ENCODE measurements around the gene ST7L. TPM values are rescaled to one million over a fixed set of nuclear protein-coding genes. Genes with fewer than 3 reads are reported as not detected.

Gene ST7L
- total RNA-seq, 3 donors from 2014 or later: 8.1 to 10.1 (median 9.1) TPM

DNA sequence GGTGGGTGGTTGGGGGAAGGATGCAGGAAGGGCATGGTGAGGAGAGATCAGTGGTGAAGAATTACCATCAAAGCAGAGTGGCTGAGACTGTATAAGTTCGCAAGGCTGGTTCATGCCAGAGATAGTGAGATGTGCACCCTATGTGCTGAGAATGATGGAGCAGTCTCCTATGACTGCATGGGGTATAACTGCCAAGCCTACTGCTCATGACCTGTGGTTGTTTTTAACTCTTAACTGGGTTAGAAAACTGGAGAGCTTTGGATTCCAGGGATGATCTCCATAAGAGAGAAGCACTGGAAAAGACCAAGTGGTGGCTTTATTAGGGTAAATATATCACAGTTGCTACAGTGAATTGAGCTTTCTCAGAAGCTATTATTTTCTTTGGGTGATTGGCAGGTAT is 94.0 kb downstream of the ST7L start:
- no peaks in the 10 kb centered on the region for H3K27me3 Mint-ChIP-seq (ENCODE audit: low read depth)
- H3K4me3 Mint-ChIP-seq: no peak overlapping the region
- ATAC-seq (no peak), DNase-seq (no peak)
- peaks cover 17% of the 10 kb centered on the region for H3K36me3 Mint-ChIP-seq (ENCODE audit: insufficient read depth)
- H3K9me3 Mint-ChIP-seq: no peaks in the 10 kb centered on the region
- H3K4me1 Mint-ChIP-seq (ENCODE audit: low read depth): no peaks in the 10 kb centered on the region

DNA sequence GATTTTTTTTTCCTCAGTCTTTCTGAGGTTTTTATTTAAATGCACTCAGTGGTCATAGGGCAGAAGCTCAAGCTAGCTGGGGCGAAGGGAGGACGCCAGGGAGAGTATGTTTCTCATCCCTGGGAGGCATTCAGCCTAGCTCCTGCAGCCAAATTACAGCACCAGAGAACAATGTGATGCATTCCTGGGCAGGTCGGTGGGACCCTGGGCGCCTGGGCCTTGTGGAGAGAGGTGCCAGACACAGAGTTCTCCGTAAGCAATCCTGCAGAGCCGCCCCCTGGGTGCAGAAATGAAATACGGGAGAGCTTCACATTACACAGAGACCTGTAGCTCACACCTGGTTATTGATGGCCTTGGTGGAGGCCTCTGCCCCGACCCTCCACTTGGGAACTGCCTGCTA is 94.7 kb downstream of the ST7L start:
- ATAC-seq: no peak
- DNase-seq: no peak
- no peak overlapping the region for H3K4me3 Mint-ChIP-seq
- H3K9me3 Mint-ChIP-seq: no peaks in the 10 kb centered on the region
- no peaks in the 10 kb centered on the region for H3K4me1 Mint-ChIP-seq (ENCODE audit: low read depth)
- peaks cover 17% of the 10 kb centered on the region for H3K36me3 Mint-ChIP-seq (ENCODE audit: insufficient read depth)
- H3K27me3 Mint-ChIP-seq (ENCODE audit: low read depth): no peaks in the 10 kb centered on the region

DNA sequence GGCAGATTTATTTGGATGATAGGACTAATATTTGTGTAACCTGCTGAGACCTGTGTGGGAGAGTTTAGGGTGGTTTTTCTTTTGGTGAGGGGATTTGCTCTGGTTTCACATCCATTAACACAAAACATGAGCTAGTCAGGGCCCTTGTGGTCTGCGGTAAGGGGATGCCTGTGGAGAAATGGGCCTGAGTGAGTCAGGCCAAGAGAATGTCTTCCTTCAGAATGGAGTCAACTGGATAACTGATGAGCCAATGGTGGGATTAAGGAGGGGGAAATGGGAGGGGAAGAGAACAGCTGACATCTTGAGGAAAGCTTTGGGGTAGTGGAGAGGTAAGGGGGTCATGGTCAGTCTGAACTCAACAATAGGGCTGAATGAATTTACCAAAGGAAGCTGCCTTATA is 96.3 kb downstream of the ST7L start:
- peaks cover 10% of the 10 kb centered on the region for H3K36me3 Mint-ChIP-seq (ENCODE audit: insufficient read depth)
- DNase-seq (no peak), ATAC-seq (no peak)
- H3K4me3 Mint-ChIP-seq: no peak overlapping the region
- no peaks in the 10 kb centered on the region for H3K4me1 Mint-ChIP-seq (ENCODE audit: low read depth)
- no peaks in the 10 kb centered on the region for H3K9me3 Mint-ChIP-seq
- no peaks in the 10 kb centered on the region for H3K27me3 Mint-ChIP-seq (ENCODE audit: low read depth)

DNA sequence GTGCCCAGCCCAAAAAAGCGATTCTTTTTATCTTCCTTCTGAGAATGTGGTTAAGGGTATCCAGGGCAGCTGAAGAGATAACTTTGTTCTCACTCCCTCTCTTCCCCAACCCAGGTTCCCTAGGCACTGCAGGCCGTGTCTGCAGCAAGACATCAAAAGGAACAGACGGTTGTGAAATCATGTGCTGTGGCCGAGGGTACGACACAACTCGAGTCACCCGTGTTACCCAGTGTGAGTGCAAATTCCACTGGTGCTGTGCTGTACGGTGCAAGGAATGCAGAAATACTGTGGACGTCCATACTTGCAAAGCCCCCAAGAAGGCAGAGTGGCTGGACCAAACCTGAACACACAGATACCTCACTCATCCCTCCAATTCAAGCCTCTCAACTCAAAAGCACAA is 98.8 kb downstream of the ST7L start:
- H3K4me1 Mint-ChIP-seq (ENCODE audit: low read depth): no peaks in the 10 kb centered on the region
- no peak for ATAC-seq
- no peaks in the 10 kb centered on the region for H3K27me3 Mint-ChIP-seq (ENCODE audit: low read depth)
- no peaks in the 10 kb centered on the region for H3K9me3 Mint-ChIP-seq
- no peak overlapping the region for H3K4me3 Mint-ChIP-seq
- DNase-seq: no peak
- H3K36me3 Mint-ChIP-seq (ENCODE audit: insufficient read depth): peaks cover 1% of the 10 kb centered on the region

DNA sequence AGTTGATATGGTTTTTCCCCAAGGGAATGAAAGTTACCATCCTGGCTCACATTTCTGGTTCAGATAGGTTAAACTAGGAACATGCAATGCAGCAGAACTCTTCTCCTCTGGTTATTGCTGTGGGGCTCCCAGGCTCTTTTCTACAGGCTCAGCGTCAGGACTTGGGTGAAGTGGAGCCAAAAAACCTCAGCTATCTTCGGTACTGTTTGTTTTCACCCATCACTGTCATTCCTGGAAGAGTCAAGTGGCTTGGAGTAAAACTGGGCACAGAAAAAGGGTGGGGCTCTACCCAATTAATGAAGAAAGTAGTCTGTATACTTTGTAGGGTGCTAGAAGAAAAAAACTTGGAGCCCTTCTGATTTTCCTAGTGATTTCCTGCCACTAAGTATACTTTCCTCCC is 100.8 kb downstream of the ST7L start:
- ATAC-seq (no peak), DNase-seq (no peak)
- Mint-ChIP-seq H3K4me3 (no peak overlapping the region), H3K27me3 (ENCODE audit: low read depth) (no peaks in the 10 kb centered on the region), H3K9me3 (no peaks in the 10 kb centered on the region), H3K36me3 (ENCODE audit: insufficient read depth) (no peaks in the 10 kb centered on the region), H3K4me1 (ENCODE audit: low read depth) (no peaks in the 10 kb centered on the region)

DNA sequence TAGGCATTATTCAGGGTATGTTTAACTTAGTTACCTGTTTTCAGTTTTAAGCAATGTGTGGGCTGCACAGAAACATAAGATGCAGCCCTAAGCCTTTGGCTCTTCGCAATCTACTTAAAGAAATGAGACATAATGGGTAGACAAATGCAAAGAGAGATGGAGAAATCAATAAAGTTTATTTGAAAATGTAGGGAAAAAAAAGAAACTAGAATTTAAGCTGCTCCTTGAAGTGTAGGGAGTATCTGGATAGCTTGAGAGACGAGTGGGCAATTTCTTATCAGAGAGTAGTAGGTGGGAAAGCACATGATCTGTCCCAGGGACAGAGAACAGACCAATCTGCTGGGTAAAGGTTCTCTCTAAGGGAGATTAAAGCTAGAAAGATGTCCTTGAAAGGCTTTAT is 101.3 kb downstream of the ST7L start:
- no peak overlapping the region for H3K4me3 Mint-ChIP-seq
- H3K27me3 Mint-ChIP-seq (ENCODE audit: low read depth): no peaks in the 10 kb centered on the region
- H3K4me1 Mint-ChIP-seq (ENCODE audit: low read depth): no peaks in the 10 kb centered on the region
- ATAC-seq (no peak), DNase-seq (no peak)
- H3K36me3 Mint-ChIP-seq (ENCODE audit: insufficient read depth): no peaks in the 10 kb centered on the region
- no peaks in the 10 kb centered on the region for H3K9me3 Mint-ChIP-seq

DNA sequence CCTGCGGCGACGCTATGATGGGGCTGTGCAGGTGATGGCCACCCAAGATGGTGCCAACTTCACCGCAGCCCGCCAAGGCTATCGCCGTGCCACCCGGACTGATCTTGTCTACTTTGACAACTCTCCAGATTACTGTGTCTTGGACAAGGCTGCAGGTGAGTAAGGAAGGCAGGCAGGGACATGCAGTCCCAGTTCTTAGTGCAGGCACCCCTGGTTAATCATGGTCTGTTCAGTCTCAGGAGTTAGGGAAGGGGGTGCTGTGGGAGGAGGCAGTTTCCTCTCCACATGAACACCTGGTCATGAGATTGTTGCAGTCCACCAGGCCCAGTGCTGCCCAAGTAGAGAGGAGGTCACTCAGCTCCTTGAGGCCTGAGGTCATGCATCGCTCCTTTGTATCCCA is 101.7 kb downstream of the ST7L start:
- H3K4me1 Mint-ChIP-seq (ENCODE audit: low read depth): no peaks in the 10 kb centered on the region
- H3K36me3 Mint-ChIP-seq (ENCODE audit: insufficient read depth): no peaks in the 10 kb centered on the region
- ATAC-seq: no peak
- H3K4me3 Mint-ChIP-seq: no peak overlapping the region
- no peaks in the 10 kb centered on the region for H3K9me3 Mint-ChIP-seq
- no peaks in the 10 kb centered on the region for H3K27me3 Mint-ChIP-seq (ENCODE audit: low read depth)
- DNase-seq: no peak

DNA sequence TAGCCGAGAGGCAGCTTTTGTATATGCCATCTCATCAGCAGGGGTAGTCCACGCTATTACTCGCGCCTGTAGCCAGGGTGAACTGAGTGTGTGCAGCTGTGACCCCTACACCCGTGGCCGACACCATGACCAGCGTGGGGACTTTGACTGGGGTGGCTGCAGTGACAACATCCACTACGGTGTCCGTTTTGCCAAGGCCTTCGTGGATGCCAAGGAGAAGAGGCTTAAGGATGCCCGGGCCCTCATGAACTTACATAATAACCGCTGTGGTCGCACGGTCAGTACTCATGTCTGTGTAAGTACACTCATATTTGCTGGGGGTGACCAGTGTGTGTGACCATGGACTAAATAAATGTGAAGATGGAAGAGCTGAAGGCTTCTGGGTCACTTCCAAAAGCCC is 102.8 kb downstream of the ST7L start:
- no peaks in the 10 kb centered on the region for H3K27me3 Mint-ChIP-seq (ENCODE audit: low read depth)
- H3K9me3 Mint-ChIP-seq: no peaks in the 10 kb centered on the region
- DNase-seq (no peak), ATAC-seq (no peak)
- H3K36me3 Mint-ChIP-seq (ENCODE audit: insufficient read depth): no peaks in the 10 kb centered on the region
- H3K4me3 Mint-ChIP-seq: no peak overlapping the region
- H3K4me1 Mint-ChIP-seq (ENCODE audit: low read depth): no peaks in the 10 kb centered on the region

DNA sequence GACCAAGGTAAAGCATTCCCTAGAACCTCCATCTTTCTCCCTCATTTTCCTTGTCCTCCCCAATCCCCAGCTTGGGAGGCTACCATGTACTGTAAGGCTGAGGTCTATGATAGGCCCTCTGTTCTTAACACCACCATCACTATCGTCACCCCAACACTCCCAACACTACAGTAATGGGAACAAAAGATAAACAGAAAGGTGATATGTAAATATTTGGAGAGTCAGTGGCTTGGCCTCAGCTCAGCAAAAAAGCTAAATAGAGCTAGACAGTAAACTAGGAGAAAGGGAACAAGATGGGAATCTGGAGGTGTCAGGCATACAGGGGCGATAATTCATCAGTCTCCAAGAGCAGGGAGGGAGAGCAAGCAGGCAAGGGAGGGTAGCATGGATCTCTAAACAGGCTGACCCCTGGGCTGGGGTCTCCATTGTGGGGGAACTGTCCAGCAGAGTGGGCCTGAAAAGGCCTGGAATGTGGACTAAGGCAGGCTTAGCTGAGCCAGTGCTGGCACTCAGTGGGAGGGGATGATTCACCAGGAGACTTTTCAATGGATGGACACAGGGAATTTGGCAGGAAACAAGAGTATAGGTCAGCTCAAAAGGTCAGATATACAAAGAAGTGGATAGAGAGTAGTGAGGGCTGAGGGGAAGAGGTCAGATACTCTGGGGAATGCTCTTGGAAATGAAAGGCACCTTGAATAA is 103.5 kb downstream of the ST7L start:
- no peak for DNase-seq
- H3K4me3 Mint-ChIP-seq: no peak overlapping the region
- H3K9me3 Mint-ChIP-seq: no peaks in the 10 kb centered on the region
- H3K36me3 Mint-ChIP-seq (ENCODE audit: insufficient read depth): no peaks in the 10 kb centered on the region
- H3K4me1 Mint-ChIP-seq (ENCODE audit: low read depth): no peaks in the 10 kb centered on the region
- no peaks in the 10 kb centered on the region for H3K27me3 Mint-ChIP-seq (ENCODE audit: low read depth)
- no peak for ATAC-seq

DNA sequence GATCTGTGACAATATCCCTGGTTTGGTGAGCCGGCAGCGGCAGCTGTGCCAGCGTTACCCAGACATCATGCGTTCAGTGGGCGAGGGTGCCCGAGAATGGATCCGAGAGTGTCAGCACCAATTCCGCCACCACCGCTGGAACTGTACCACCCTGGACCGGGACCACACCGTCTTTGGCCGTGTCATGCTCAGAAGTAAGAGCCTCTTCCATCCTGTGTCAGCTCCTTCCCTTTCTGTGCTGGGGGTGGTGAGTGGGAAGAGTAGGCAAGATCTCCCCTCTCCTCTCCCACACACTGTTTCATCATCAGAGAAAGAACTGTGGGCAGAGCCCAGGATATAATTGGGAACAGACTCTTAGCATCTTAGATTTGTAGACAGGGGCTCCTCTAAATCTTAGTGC is 104.0 kb downstream of the ST7L start:
- H3K4me3 Mint-ChIP-seq: no peak overlapping the region
- DNase-seq (no peak), ATAC-seq (no peak)
- H3K27me3 Mint-ChIP-seq (ENCODE audit: low read depth): peaks cover 3% of the 10 kb centered on the region
- no peaks in the 10 kb centered on the region for H3K4me1 Mint-ChIP-seq (ENCODE audit: low read depth)
- H3K9me3 Mint-ChIP-seq: no peaks in the 10 kb centered on the region
- H3K36me3 Mint-ChIP-seq (ENCODE audit: insufficient read depth): no peaks in the 10 kb centered on the region

DNA sequence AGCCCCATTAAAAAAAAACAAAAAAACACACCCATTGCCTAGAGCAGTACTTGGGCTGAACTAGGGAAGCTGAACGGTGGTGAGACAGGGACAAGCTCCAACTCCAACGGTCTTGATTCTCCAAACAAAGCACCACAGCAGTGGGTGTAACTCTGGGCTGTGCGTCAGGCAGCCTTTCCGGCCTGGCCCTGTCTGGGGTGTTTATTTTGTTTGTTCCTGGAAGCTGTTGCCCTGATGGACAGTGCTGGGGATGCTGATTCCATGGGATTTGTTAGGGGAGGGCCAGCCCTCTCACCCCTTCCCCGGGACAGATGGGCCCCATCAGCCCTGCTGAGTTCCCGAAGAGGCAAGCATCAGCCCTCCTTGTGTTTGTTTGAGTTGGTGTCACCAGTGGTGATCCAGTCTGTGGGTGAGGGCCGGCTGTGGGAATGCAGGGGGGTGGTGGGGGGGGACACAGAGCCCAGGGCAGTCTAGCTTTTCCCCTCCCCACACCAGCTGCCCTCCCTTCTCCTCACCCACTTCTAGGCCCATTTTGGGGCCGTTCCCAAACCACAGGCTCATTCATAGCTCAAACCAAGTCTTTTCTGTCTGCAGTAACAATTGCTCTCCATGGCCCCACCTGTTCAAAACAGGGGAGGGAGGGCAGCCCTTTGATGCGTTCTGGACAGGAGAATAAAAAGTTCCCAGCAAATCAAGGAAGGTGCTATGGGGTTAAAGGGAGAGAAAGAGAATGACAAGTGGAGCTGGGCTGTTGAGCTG is 105.7 kb downstream of the ST7L start:
- peaks cover 2% of the 10 kb centered on the region for H3K4me1 Mint-ChIP-seq (ENCODE audit: low read depth)
- DNase-seq (no peak), ATAC-seq (no peak)
- no peaks in the 10 kb centered on the region for H3K9me3 Mint-ChIP-seq
- H3K27me3 Mint-ChIP-seq (ENCODE audit: low read depth): peaks cover 8% of the 10 kb centered on the region
- no peak overlapping the region for H3K4me3 Mint-ChIP-seq
- no peaks in the 10 kb centered on the region for H3K36me3 Mint-ChIP-seq (ENCODE audit: insufficient read depth)

DNA sequence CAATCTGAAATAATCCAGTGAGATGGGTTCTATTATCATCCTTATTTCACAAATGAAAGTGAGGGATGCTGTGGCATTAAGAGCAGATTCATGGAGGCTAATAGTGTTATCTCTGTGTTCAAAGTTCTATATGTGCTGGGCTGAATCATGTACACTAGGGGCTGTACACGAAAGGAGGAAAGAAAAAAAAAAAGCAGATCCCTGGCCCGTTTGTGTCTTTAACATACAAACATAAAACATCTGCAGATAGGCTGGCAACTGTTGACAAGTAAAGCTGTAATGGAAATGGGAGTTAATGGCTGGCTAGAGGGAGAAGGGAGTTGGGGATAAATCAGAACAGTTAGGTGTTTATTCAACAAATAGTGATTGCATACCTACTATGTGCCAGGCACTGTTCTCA is 107.0 kb downstream of the ST7L start:
- Mint-ChIP-seq H3K27me3 (ENCODE audit: low read depth) (peaks cover 11% of the 10 kb centered on the region), H3K36me3 (ENCODE audit: insufficient read depth) (no peaks in the 10 kb centered on the region), H3K4me1 (ENCODE audit: low read depth) (peaks cover 11% of the 10 kb centered on the region), H3K9me3 (no peaks in the 10 kb centered on the region), H3K4me3 (no peak overlapping the region)
- ATAC-seq (no peak), DNase-seq (no peak)

DNA sequence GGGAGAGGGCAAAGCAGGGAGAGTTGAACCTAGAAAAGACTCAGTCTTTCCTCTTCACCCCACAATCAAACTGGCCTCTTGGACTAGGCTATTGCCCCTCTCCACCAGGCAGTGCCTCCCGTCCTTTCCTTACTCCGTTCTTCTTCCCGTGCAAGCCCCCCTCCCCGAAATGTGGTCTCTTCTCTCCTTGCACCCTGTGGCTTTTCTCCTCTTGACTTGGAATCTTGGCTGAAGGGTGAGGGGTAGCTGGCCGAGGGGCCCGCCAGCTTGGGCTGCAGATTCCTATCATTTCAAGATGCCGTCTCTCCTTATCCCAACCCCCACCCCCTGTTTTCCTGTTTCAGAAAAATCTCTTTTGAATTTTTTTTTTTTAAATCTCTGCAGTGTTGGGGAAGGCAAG is 108.6 kb downstream of the ST7L start:
- peaks cover 13% of the 10 kb centered on the region for H3K27me3 Mint-ChIP-seq (ENCODE audit: low read depth)
- peaks cover 11% of the 10 kb centered on the region for H3K4me1 Mint-ChIP-seq (ENCODE audit: low read depth)
- H3K36me3 Mint-ChIP-seq (ENCODE audit: insufficient read depth): no peaks in the 10 kb centered on the region
- no peaks in the 10 kb centered on the region for H3K9me3 Mint-ChIP-seq
- ATAC-seq (no peak), DNase-seq (no peak)
- peak overlapping the region; percentile 29 for H3K4me3 Mint-ChIP-seq

DNA sequence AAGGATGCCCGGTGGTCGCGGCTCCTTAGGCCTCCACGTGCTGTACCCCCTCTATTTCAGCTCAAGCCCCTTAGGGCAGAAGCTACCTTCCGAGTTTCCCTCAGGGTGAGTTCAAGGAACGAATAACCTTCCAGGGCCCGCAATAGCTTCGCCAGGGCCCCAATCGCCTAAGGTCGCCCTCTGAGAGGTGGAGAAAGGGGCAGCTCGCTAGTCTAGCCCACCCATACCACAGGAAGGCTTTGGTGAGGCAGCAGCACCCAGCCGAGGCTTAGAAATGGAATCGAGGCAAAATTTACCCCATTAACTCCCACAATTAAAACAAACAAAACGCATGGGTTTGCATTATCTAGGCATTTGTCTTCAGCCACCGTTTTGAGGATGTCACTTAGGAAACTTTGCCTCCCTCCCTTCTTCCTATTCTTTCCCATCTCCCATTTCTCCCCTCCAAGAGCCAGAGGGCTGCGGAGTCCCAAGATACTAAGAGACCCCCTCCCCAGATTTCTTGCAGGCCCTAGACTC is 109.2 kb downstream of the ST7L start:
- H3K4me3 Mint-ChIP-seq: peak overlapping the region; percentile 60
- no peak for ATAC-seq
- DNase-seq: no peak
- H3K27me3 Mint-ChIP-seq (ENCODE audit: low read depth): peaks cover 15% of the 10 kb centered on the region
- no peaks in the 10 kb centered on the region for H3K36me3 Mint-ChIP-seq (ENCODE audit: insufficient read depth)
- peaks cover 11% of the 10 kb centered on the region for H3K4me1 Mint-ChIP-seq (ENCODE audit: low read depth)
- H3K9me3 Mint-ChIP-seq: no peaks in the 10 kb centered on the region

DNA sequence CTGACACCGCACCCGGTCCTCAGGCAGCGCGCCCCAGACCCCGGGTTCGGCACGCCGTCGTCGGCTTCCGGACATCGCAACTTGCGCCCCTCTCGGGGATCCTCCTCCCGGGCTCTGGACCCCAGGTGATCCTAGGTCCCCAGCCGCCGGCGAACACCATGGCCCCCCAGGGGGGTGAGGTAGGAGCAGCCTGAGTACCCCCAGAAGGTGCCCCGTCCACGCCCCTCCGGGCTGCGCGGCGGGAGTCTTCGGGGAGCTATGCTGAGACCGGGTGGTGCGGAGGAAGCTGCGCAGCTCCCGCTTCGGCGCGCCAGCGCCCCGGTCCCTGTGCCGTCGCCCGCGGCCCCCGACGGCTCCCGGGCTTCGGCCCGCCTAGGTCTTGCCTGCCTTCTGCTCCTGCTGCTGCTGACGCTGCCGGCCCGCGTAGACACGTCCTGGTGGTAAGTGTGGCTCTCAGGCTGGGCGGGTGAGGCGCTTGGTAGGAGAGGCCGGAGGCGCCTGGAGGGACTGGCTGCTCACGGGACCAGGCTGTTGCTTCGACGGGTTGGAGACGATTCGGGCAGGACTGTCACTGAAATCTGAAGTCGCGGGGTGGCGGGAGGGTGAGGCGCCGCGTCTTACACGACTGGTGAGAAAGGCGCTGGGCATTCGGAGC is 109.8 kb downstream of the ST7L start:
- Mint-ChIP-seq H3K4me3 (peak overlapping the region; percentile 60), H3K36me3 (ENCODE audit: insufficient read depth) (no peaks in the 10 kb centered on the region), H3K27me3 (ENCODE audit: low read depth) (peaks cover 21% of the 10 kb centered on the region), H3K4me1 (ENCODE audit: low read depth) (peaks cover 11% of the 10 kb centered on the region), H3K9me3 (no peaks in the 10 kb centered on the region)
- ATAC-seq (peak; percentile 55 to 59), DNase-seq (peak; percentile 18)
